HEK293 (cell line): ENCODE data around the gene CD53.
"Not testable (repeated sequence)": the region's sequence is repeated elsewhere in the genome, so short reads cannot be mapped to it uniquely, and the experiment has no call there.

Source experiments
- KLF10 ChIP-seq: fragments of 450-650 bp; IDR thresholded peaks from 2 replicates; pipeline ENCODE4 v1.5.1; 2018; ENCODE audit warnings: missing biosample characterization, mild to moderate bottlenecking, missing genetic modification characterization
- KLF9 ChIP-seq: fragments of 450-650 bp; formaldehyde crosslinking; IDR thresholded peaks from 2 replicates; pipeline ENCODE4 v1.5.1; 2016; ENCODE audit warnings: missing biosample characterization, missing genetic modification characterization, low read depth
- SP2 ChIP-seq: fragments of 450-650 bp; formaldehyde crosslinking; IDR thresholded peaks from 2 replicates; pipeline ENCODE4 v1.5.1; 2016; ENCODE audit warnings: missing biosample characterization, missing genetic modification characterization
- ZBTB17 ChIP-seq: fragments of 450-650 bp; formaldehyde crosslinking; IDR thresholded peaks from 2 replicates; pipeline ENCODE4 v1.5.1; 2016; ENCODE audit warnings: missing biosample characterization, missing genetic modification characterization
- ZFP69B ChIP-seq: fragments of 450-650 bp; formaldehyde crosslinking; IDR thresholded peaks from 2 replicates; pipeline ENCODE4 v1.5.1; 2016; ENCODE audit warnings: missing biosample characterization, missing genetic modification characterization
- ZNF155 ChIP-seq: fragments of 450-650 bp; formaldehyde crosslinking; IDR thresholded peaks from 2 replicates; pipeline ENCODE4 v1.5.1; 2016; ENCODE audit warnings: missing biosample characterization, missing genetic modification characterization
- ZNF274 ChIP-seq, 2 experiments: fragments of 200-500 bp in 1 of 2; fragments of 450-650 bp in 1 of 2; sonication (Bioruptor generic) in 1 of 2; formaldehyde crosslinking in 1 of 2; IDR thresholded peaks; 2 replicates each; pipeline versions ENCODE4 v1.5.1 to v1.6.1; 2014 to 2016; ENCODE audit warnings: borderline replicate concordance in 1 of 2, inconsistent platforms in 1 of 2, low read length in 1 of 2, missing biosample characterization in 1 of 2, missing genetic modification characterization in 1 of 2
- ZNF324 ChIP-seq: fragments of 450-650 bp; formaldehyde crosslinking; IDR thresholded peaks from 2 replicates; pipeline ENCODE4 v1.5.1; 2016; ENCODE audit warnings: missing biosample characterization, missing genetic modification characterization
- ZNF596 ChIP-seq: fragments of 450-650 bp; IDR thresholded peaks from 2 replicates; pipeline ENCODE4 v1.5.0; 2018; ENCODE audit warnings: missing biosample characterization, mild to moderate bottlenecking, missing genetic modification characterization, moderate library complexity
- TF ChIP-seq, protein P1 (sequence below): fragments of 450-650 bp; formaldehyde crosslinking; IDR thresholded peaks from 2 replicates; pipeline ENCODE4 v1.5.1; 2016; ENCODE audit warnings: missing biosample characterization, missing genetic modification characterization
- TF ChIP-seq, protein P2 (sequence below): fragments of 450-650 bp; formaldehyde crosslinking; IDR thresholded peaks from 2 replicates; pipeline ENCODE4 v1.5.1; 2016; ENCODE audit warnings: missing biosample characterization, missing genetic modification characterization
- TF ChIP-seq, protein P3 (sequence below): fragments of 450-650 bp; formaldehyde crosslinking; IDR thresholded peaks from 2 replicates; pipeline ENCODE4 v1.5.1; 2016; ENCODE audit warnings: missing biosample characterization, missing genetic modification characterization
- TF ChIP-seq, protein P4 (sequence below): fragments of 450-650 bp; formaldehyde crosslinking; IDR thresholded peaks from 2 replicates; pipeline ENCODE4 v1.5.1; 2017; ENCODE audit warnings: missing biosample characterization, missing genetic modification characterization

DNA sequence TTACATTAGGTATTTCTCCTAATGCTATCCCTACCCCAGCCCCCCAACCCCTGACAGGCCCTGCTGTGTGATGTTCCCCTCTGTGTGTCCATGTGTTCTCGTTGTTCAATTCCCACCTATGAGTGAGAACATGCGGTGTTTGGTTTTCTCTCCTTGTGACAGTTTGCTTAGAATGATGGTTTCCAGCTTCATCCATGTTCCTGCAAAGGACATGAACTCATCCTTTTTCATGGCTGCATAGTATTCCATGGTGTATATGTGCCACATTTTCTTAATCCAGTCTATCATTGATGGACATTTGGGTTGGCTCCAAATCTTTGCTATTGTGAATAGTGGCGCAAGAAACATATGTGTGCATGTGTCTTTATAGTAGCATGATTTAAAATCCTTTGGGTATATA lies 58.1 kb downstream of the CD53 start:
- TF ChIP-seq ZNF324; ZNF155 (tag by site-specific recombination); ZBTB17 (tag by site-specific recombination); SP2; KLF10 (tag by site-specific recombination); ZFP69B (tag by site-specific recombination); ZNF274 (IDR thresholded peaks at IDR 0.05; ENCODE audit: low read length); ZNF274 (tag by site-specific recombination; IDR thresholded peaks at IDR 0.05; ENCODE audit: borderline replicate concordance); KLF9 (tag by site-specific recombination); ZNF596: not testable (repeated sequence)
- TF ChIP-seq, protein P1, sequence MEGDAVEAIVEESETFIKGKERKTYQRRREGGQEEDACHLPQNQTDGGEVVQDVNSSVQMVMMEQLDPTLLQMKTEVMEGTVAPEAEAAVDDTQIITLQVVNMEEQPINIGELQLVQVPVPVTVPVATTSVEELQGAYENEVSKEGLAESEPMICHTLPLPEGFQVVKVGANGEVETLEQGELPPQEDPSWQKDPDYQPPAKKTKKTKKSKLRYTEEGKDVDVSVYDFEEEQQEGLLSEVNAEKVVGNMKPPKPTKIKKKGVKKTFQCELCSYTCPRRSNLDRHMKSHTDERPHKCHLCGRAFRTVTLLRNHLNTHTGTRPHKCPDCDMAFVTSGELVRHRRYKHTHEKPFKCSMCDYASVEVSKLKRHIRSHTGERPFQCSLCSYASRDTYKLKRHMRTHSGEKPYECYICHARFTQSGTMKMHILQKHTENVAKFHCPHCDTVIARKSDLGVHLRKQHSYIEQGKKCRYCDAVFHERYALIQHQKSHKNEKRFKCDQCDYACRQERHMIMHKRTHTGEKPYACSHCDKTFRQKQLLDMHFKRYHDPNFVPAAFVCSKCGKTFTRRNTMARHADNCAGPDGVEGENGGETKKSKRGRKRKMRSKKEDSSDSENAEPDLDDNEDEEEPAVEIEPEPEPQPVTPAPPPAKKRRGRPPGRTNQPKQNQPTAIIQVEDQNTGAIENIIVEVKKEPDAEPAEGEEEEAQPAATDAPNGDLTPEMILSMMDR (tag by site-specific recombination): not testable (repeated sequence)
- TF ChIP-seq, protein P2, sequence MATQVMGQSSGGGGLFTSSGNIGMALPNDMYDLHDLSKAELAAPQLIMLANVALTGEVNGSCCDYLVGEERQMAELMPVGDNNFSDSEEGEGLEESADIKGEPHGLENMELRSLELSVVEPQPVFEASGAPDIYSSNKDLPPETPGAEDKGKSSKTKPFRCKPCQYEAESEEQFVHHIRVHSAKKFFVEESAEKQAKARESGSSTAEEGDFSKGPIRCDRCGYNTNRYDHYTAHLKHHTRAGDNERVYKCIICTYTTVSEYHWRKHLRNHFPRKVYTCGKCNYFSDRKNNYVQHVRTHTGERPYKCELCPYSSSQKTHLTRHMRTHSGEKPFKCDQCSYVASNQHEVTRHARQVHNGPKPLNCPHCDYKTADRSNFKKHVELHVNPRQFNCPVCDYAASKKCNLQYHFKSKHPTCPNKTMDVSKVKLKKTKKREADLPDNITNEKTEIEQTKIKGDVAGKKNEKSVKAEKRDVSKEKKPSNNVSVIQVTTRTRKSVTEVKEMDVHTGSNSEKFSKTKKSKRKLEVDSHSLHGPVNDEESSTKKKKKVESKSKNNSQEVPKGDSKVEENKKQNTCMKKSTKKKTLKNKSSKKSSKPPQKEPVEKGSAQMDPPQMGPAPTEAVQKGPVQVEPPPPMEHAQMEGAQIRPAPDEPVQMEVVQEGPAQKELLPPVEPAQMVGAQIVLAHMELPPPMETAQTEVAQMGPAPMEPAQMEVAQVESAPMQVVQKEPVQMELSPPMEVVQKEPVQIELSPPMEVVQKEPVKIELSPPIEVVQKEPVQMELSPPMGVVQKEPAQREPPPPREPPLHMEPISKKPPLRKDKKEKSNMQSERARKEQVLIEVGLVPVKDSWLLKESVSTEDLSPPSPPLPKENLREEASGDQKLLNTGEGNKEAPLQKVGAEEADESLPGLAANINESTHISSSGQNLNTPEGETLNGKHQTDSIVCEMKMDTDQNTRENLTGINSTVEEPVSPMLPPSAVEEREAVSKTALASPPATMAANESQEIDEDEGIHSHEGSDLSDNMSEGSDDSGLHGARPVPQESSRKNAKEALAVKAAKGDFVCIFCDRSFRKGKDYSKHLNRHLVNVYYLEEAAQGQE (tag by site-specific recombination): not testable (repeated sequence)
- TF ChIP-seq, protein P3, sequence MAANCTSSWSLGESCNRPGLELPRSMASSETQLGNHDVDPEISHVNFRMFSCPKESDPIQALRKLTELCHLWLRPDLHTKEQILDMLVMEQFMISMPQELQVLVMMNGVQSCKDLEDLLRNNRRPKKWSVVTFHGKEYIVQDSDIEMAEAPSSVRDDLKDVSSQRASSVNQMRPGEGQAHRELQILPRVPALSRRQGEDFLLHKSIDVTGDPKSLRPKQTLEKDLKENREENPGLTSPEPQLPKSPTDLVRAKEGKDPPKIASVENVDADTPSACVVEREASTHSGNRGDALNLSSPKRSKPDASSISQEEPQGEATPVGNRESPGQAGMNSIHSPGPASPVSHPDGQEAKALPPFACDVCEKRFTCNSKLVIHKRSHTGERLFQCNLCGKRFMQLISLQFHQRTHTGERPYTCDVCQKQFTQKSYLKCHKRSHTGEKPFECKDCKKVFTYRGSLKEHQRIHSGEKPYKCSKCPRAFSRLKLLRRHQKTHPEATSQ: not testable (repeated sequence)
- TF ChIP-seq, protein P4, sequence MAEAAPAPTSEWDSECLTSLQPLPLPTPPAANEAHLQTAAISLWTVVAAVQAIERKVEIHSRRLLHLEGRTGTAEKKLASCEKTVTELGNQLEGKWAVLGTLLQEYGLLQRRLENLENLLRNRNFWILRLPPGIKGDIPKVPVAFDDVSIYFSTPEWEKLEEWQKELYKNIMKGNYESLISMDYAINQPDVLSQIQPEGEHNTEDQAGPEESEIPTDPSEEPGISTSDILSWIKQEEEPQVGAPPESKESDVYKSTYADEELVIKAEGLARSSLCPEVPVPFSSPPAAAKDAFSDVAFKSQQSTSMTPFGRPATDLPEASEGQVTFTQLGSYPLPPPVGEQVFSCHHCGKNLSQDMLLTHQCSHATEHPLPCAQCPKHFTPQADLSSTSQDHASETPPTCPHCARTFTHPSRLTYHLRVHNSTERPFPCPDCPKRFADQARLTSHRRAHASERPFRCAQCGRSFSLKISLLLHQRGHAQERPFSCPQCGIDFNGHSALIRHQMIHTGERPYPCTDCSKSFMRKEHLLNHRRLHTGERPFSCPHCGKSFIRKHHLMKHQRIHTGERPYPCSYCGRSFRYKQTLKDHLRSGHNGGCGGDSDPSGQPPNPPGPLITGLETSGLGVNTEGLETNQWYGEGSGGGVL: not testable (repeated sequence)
